GM19452 (cell line): ENCODE measurements around the gene RXRA.

Experiments used
- ATAC-seq: cut with Tn5 transposase; IDR thresholded peaks from one replicate; pipeline ENCODE4 v1.9.1; 2021; ENCODE audit not compliant: unreplicated experiment

RXRA gene

DNA sequence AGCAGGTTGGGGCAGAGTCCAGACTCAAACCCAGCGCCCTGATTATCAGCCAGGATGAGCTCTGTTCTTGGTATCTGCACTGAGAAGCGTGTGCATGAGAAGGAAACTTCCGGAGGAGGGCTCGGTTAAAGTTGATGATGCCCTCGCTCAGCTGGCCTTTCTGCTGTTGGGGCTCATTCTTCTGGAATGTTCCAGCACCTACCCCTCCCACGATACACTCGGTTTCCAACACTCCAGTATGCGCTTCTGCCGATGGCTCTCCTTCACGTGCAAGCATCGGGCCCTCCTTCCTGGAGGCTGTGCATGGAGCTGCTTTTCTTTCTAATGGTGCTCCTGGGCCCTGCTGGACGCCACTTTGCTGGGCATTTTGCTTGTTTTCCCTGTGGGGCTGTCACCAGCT lies 134.0 kb downstream of the RXRA start:
- no peak for ATAC-seq

DNA sequence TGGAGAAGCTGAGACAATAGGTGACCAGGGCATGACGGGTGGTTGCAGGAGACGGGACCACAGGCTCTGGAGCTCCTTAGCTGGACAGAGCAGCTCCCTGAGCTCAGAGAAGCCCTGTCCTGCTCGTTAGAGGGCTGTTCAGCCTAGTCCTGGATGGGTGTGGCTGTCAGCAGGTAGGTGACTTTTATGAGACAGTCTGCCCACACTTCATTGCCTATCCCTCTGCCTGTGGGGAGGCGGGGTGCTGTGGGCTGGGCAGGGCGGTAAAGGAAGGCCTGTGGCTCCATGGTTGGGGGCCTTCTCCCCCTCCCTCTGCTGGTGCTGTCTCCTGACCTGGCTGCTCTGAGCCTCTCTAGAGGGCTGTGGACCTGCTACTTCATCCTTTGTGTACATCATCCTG lies 134.6 kb downstream of the RXRA start:
- ATAC-seq: no peak

DNA sequence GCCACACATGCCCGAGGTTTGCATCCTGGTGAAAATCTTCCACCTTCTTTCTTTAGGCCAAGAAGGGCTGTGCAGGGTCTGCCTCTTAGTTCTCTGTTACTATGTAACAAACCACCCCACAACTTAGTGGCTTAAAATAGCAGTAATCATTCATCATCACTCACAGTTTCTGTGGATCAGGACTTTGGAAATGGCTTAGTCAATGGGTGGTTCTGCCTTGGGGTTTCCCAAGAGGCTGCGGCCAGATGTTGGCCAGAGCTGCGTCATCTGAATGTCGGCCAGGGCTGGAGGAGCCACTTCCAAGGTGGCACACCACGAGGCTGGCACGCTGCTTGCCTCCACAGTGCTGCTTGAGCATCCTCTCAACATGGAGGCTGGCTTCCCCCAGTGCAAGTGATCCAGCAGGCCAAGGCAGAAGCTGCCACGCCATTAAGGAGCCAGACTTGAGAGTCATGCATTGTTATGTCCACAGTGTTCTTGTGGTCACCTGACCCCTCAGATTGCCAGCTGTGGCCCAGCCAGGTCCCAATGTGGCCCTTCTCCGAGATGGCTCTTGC lies 135.2 kb downstream of the RXRA start:
- no peak for ATAC-seq

DNA sequence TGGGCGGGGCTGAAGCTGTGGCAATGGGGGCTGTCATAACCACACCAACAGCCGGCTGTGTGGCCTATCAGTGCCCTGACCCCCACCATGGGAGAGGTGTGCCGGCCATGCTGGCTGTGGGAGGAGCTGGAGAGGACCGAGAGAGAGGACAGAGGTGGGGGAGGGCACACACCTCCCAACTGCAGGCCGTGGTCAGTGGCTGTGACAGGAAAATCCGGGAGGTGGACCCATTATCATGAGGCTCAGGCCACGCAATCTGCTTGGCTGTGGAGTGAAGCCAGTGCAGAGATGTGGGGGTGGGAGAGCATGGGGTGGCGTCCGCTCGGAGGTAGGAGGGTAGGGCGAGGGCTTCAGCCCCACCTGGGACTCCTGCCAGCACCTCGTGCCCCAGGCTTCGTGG lies 136.1 kb downstream of the RXRA start:
- no peak for ATAC-seq

DNA sequence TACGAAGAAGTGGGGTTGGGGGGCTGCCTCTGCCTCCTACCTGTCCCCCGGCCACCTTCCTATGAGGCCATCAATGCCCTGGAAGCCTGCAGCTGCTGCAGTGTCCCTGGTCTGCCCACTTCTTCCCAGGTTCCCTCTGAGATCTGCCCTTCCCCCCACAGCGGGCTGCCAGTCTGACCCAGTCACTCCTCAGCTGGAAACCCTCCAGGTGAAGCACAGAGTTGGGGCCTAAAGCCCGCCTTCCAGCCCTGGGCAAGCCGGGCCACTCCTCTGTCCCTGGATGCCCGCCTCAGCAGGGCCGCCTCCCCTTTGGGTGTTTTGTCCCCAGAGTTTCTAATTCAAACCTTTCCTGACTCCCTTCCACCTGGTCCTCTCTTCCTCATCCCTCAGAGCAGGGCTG lies 137.0 kb downstream of the RXRA start:
- no peak for ATAC-seq

DNA sequence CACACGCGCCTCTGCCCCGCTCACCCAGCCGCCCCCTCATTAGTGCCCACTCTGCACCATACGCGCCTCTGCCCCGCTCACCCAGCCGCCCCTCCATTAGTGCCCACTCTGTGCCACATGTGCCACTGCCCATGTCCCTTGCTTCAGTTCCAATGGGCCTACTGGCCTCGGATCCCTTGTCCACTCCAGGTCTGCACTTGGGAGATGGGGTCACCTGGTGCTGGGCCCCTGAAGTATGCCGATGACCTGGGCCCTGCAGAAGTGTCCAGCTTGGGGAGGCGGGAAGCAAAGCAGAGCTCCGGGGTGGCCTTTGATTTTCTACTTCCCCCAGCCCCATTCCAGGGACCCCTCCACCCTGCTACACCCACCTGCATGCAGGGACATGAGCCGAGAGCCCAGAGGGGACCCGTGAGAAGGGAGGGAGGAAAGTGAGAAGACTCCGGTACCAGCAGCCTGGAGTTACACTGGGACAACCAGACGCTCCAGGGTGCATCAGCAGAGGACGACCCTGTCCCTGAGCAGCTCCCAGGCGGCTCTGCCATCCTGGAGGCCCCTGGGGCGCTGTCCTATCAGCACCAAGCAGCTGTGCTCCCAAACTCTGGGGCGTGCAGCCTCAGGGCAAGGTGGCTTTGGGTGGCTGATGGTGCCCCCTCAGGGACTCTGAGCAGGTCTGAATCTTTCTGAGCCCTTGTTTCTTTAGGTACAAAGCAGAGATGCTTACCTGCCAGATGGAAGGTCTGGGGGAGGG lies 140.8 kb downstream of the RXRA start:
- ATAC-seq: no peak

DNA sequence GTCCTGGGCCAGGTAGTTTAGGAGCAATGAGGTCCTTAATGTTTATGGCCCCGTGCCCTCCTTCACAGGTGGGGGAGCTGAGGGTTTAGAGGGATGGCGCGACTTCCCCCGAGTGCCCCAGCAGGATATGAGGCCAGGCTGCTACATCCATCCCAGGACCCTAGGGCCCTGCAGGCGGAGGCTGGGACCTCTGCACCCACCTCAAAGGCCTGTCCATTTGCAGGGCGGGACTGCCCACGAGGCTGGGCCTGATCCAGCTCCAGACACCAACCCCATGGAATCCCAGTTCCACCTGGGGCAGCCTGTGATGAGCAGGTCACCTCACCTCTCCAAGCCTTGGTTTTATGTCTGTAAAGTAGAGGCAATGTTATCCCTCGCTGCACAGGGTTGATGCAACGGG lies 142.1 kb downstream of the RXRA start:
- ATAC-seq: no peak

DNA sequence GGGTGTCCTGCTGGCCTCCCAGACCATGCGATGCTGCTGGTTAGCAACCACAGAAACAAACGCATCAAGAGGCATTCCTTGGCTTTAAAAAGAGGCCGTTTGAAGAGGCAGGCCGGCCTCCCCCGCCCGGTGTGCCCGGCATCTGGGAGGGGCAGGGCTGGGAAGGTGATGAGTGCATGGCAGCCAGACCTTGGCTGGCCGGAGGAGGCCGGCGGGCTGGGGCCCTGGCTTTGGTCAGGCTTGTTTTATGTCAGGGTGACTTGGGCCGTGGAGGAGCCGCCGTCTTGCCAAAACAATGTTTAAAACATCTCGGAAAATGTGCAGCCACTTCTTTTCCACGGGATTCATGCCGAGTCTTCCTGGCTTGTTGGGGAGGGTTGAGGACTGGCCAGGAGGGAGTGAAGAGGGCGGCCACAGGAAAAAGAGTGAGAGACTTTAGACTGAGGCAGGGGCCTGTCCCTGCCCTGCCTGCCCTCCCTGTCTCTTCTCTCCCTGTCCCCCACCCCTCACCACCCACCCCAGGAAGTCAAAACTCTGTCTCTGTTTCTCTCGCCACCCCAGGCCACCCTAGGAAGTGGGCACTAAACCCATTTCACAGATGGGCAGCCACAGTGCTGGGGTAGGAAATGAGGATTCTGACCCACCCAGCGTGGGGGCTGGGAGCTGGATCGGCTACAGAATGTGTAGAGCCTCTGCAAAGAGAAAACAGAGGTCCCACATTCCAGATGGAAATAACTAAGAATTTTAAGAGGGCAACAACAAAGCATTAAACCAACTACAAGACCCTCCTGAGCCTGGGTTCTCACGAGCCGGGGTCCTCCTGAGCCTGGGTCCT lies 143.0 kb downstream of the RXRA start:
- no peak for ATAC-seq

DNA sequence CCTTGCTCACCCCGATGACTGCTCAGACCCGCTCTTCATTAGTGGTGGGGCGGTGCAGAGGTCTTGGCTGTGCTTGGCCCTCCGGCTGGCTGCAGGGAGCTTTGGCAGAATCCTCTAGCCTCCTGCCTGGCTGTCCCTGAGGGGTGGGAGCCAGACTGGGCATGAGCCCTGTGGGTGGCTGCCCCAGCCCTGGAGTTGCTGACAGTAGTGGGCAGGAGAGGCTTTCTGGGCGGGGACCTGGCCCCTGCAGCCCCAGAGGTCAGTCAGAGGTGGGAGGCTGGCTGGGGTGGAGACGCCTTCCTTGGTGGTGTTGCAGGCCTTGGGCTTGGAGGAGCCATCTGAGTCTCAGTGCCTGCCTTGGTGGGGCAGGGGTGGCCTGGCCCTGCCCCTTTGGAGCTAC lies 146.0 kb downstream of the RXRA start:
- ATAC-seq: no peak

DNA sequence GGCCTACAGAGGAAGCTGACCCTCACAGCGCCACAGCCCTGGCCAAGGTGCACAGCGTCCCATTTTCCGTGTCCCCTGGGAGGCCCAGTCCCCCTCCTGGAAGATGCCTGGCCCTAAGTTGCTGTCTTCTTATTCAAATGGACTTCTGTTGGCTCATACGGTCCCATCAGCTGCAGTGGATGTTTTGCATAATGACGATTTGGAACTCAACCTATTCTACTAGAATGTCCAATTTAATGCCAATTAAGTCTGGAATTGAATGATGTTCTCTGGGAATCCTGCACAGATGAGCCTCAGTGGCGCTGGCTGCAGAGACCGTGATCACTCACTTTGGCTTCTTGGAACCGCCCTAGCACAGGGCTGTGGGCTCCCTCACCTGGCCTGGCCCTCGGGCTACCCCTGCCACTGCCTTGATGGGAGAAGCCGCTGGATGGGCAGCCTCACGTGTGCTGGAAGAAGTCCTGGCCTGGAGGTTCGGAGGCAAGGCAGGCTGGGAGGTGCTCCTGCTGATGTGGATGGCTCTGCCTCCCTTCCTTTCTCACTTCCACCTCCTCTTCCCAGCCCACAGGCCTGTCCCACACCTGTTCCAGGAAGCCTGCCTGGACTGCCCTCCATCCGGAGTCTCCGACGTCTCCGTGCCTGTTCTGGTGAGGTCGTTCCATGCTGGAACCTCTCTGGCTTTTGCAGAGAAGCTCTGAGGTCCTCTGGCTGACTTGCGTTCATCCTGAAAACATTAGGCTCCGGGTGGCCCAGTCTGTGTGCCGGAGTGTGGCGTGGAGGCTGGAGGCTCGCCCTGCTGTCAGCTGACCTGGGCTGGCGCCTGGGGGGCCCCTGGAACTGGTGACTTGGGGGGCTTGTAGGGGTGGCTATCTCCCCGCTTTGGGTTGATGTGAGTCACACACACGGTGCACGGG lies 147.1 kb downstream of the RXRA start:
- no peak for ATAC-seq

DNA sequence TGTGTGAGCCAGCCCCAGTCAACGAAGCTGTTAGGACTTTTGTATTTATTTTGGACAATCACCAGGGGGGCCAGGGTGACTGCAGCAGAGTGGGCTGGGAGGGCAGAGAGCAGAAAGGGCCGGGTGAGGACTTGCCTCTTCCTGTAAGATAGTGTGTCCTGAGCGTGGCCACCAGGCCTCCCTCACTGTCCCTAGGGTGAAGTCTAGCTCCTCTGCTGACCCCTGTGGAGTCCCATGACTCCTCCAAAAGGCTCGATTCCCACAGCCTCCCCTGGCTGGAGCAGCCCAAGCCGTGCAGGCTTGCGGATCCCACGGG lies 147.8 kb downstream of the RXRA start:
- no peak for ATAC-seq

DNA sequence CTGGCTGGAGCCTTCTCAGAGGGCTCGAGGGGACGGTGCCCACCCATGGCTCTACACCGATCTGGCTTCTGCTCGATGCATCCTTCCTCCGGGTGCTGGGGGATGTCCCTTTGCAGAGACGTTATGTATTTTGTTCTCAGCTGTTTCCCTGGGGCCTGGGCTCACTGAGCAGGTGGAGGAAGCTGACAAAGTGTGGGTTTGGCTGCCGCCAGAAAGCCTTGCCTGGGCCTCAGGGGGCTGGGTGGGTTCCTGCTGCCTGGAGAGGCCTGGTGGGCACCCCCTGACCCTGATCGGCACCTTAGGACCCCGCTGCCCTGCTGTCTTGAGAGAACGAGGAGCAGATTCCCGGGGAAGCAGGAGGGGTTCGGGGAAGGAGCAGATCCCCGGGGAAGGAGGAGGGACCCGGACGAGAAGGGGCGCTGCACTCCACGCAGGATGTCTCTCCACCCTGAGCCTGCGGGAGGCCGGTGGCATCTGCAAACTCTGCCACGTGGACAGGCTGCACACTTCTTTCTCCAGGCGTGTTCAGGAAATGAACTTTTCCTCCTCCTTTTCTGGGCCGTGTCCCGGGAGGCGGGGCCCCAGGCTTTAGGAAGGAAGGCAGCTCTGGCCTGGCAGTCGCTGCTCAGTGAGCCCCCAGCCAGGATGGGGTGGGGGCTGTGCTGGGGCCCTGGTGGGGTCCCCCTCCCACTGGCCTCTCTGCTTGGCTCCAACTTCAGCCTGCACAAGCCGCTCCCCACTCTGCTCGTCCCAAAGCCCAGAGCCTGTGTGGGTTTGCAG lies 148.9 kb downstream of the RXRA start:
- ATAC-seq: no peak

DNA sequence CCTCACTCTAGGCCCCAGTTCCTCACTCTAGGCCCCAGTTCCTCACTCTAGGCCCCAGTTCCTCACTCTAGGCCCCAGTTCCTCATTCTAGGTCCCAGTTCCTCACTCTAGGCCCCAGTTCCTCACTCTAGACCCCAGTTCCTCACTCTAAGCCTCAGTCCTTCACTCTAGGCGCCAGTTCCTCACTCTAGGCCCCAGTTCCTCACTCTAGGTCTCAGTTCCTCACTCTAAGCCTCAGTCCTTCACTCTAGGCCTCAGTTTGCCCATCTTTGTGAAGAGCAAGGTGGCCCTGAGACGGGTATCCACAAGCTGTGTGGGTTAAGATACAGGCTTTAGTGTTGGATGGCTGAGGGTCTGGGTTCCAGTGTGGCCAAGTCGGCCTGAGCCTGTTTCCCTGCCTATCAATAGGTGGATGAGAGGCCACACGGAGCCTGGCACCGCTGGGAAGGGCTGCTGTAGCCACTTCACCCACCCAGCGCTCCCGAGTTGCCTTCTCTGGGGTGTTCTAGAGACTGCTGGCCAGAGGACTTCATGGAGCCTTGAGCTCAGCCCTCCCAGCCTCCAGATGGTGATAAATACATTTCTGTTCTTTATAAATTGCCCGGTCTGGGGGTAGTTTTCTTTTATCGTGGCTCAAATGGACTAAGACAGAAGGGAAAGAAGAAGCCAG lies 150.2 kb downstream of the RXRA start:
- no peak for ATAC-seq

DNA sequence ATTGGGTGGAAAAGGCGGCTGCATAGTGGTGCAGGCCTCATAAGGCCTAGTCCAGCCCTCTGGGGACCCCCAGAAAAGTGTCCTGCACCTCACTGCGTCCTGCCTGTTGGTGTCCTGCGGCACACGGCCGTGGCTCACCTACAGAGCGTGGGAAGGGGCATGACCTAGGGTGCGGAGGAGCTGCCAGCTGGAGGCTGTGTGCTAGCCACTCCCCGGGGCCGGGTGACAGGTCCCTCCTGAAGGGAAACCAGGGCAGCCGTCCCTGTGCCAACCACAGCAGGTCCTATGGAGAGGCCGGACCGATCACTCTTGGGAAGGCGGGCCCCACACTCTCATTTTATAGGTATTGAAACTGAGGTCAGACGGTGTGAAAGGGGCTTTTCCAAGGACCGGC lies 150.7 kb downstream of the RXRA start:
- no peak for ATAC-seq

DNA sequence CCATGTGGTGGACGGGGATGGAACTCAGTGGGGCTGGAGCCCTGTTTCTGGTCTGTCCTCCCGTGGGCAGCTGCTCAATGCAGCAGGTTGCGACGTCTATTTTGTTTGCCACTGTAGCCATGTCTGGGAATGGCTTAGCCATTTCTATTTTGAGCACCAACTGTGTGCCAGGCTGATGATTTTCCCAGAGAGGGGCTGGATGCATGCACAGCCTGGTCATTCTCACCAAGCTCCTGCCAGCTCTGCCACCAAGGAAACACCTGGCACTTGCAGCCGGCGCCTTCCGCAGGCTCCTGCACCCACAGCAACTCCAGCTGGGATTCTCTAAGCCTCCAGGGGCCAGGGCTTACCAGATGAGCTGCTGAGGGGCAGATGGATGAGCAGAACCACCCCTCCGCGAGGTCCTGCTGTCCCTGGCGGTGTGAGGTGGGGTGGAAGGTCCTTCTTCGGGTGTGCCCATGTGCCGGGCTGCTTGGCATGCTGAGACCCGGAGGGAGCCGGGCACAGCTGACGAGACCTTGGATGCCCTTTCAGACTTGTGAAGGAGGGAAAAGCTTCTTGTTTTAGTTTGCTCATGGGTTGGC lies 151.2 kb downstream of the RXRA start:
- ATAC-seq: no peak

DNA sequence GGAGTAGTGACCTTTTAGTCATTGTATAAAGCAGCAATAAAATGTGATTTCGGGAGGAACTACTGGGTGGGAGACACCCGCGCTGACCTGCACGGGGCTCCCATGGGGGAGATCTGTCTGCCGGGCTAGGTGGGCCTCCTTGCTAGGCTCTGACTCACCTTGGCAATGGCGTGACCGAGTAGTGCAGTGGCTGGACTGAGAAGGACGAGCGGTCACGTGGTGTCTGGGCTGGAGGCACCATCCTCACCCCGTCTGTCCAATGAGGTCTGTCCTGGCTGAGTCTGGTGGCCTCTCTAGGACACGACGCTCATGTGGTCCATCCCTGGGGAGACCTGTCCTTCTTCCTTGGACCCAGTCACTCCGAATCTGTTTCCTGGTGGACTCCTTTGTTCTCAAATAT lies 151.7 kb downstream of the RXRA start:
- ATAC-seq: no peak

DNA sequence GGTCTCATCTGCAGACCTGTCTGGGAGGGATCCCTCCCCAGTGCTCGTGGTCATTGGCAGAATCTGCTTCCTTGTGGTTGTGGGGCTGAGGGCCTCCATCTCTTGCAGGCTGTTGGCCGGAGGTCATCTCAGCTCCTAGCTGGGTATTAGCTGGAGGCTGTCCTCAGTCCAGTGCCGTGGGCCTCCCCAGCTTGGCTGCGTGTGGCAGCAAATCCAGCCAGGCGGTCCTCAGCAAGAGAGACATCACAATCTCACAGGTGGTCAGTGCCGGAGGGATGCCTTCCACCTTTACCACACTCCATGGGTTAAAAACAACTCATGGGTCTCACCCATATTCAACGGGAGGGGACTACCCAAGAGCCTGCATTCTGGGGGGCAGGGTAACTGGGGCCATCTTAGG lies 155.5 kb downstream of the RXRA start:
- ATAC-seq: no peak

DNA sequence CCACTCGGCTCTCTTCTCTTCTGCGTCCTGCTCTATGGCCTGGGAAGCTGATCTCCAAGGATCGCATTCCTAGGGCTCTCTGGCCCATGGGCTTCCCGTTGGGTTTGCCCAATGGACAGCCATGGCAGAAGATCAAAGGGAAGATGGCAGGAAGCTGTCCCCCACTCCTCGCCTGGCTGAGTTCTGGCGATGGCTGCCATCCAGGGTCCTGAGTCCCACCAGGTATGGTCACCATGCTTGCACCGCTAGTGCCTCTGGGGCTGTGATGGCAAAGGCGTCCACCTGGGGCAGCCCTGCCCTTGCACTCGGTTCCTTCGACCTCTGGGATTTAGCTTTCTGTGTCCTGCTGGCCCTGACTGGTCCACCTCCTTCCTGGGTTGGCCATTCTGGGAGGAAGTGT lies 156.0 kb downstream of the RXRA start:
- ATAC-seq: no peak

DNA sequence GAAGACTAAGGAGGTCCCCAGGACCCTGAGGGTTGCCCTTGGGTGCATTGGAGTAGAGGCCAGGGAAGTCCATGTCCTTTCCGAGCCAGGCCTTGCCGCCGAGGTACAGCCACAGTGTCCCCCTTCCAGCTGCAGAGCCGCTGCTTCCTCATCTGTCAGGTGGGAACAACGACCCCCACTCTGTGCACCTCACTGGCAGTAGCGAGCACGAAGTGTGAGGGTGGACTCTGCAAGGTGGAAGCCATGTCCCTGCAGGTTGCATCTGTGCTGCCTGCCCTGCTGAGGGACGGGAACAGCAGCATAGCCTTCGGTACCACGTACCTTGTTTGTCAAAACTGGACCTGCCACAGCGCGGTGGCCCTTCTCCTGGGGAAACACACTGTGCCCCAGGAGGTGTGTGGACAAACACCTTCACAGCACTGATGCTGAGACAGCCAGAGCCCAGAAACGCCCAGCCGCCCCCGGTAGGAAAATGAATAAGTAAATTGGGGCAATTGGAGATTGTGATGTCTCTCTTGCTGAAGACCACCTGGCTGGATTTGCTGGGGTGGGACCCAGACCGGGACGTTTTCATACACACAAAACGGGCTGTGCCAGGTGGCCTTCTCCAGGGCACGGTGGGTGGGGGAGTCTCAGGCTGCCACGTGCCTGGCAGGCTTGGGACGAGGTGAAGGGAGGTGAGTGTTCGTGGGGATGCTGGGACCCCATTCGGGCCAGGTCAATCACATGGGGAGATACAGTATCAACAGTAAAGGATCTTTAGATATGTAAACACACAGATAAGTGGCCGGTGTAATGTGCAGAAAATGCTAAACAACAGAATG lies 157.3 kb downstream of the RXRA start:
- no peak for ATAC-seq
